Measurements from ENCODE around the gene TGFB1. TPM values are rescaled to one million over a fixed set of nuclear protein-coding genes. Genes with fewer than 3 reads are reported as not detected.
A peak's percentile ranks its signal among the peaks of the same experiment; 100 is the strongest.

Gene TGFB1
- total and polyA plus RNA-seq, 9 of the 15 experiments (the other 6 are each of a cell fraction or from before 2014, with no cell fraction given) = 0.24 to 159 (median 17.2) TPM

GRCh38 chr19:41351339-41352245 is 2.1 kb downstream of the TGFB1 start (continued):
- TF ChIP-seq, protein P1, sequence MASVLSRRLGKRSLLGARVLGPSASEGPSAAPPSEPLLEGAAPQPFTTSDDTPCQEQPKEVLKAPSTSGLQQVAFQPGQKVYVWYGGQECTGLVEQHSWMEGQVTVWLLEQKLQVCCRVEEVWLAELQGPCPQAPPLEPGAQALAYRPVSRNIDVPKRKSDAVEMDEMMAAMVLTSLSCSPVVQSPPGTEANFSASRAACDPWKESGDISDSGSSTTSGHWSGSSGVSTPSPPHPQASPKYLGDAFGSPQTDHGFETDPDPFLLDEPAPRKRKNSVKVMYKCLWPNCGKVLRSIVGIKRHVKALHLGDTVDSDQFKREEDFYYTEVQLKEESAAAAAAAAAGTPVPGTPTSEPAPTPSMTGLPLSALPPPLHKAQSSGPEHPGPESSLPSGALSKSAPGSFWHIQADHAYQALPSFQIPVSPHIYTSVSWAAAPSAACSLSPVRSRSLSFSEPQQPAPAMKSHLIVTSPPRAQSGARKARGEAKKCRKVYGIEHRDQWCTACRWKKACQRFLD (CRISPR knock-in tag; IDR thresholded peaks at IDR 0.05) = 0 out of 2 replicates have a peak, but pooled peaks have one; percentile 20
- TF ChIP-seq CBX5 (IDR thresholded peaks at IDR 0.05; ENCODE audit: borderline replicate concordance, low read depth) = no peak
- no peak for TF ChIP-seq ZNF695 (CRISPR knock-in tag; IDR thresholded peaks at IDR 0.05)
- TF ChIP-seq NR4A1 (CRISPR knock-in tag; IDR thresholded peaks at IDR 0.05) = no peak
- no peak for TF ChIP-seq NR4A1 (tag; IDR thresholded peaks at IDR 0.05)
- TF ChIP-seq MTA2 (IDR thresholded peaks at IDR 0.05; ENCODE audit: low read depth) = no peak
- TF ChIP-seq PTBP1 (IDR thresholded peaks at IDR 0.05; ENCODE audit: low read depth, low read length) = no peak
- no peak for TF ChIP-seq ZNF224 (CRISPR knock-in tag; IDR thresholded peaks at IDR 0.05)
- TF ChIP-seq E2F6 (IDR thresholded peaks at IDR 0.05; ENCODE audit: borderline replicate concordance in 1 of 2, extremely low read depth in 1 of 2, insufficient read depth in 1 of 2, insufficient read length in 1 of 2, low read depth in 1 of 2, low read length in 1 of 2, poor library complexity in 1 of 2, severe bottlenecking in 1 of 2) = peak; percentile 38 to 67
- TF ChIP-seq KAT2B (IDR thresholded peaks at IDR 0.05; ENCODE audit: low read depth, low read length) = no peak
- no peak for TF ChIP-seq THAP12 (CRISPR knock-in tag; IDR thresholded peaks at IDR 0.05)
- no peak for TF ChIP-seq POLR3G (IDR thresholded peaks at IDR 0.05; ENCODE audit: extremely low read depth, insufficient read length, insufficient replicate concordance)
- no peak for TF ChIP-seq ZNF766 (CRISPR knock-in tag; conservative IDR thresholded peaks at IDR 0.05)
- TF ChIP-seq MYC (IDR thresholded peaks at IDR 0.05; ENCODE audit: low read depth, low read length) = peak; percentile 9; the same call in 1 of the 2 replicates
- TF ChIP-seq MYC (CRISPR knock-in tag; IDR thresholded peaks at IDR 0.05; ENCODE audit: borderline replicate concordance, low read depth) = no peak
- TF ChIP-seq ZNF324 (CRISPR knock-in tag; IDR thresholded peaks at IDR 0.05) = no peak
- peak; percentile 29 for TF ChIP-seq CHD1 (IDR thresholded peaks at IDR 0.05; ENCODE audit: low read length)
- TF ChIP-seq, protein P2, sequence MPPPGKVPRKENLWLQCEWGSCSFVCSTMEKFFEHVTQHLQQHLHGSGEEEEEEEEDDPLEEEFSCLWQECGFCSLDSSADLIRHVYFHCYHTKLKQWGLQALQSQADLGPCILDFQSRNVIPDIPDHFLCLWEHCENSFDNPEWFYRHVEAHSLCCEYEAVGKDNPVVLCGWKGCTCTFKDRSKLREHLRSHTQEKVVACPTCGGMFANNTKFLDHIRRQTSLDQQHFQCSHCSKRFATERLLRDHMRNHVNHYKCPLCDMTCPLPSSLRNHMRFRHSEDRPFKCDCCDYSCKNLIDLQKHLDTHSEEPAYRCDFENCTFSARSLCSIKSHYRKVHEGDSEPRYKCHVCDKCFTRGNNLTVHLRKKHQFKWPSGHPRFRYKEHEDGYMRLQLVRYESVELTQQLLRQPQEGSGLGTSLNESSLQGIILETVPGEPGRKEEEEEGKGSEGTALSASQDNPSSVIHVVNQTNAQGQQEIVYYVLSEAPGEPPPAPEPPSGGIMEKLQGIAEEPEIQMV (tag; conservative IDR thresholded peaks at IDR 0.05; ENCODE audit: low read depth) = no peak
- TF ChIP-seq, protein P3, sequence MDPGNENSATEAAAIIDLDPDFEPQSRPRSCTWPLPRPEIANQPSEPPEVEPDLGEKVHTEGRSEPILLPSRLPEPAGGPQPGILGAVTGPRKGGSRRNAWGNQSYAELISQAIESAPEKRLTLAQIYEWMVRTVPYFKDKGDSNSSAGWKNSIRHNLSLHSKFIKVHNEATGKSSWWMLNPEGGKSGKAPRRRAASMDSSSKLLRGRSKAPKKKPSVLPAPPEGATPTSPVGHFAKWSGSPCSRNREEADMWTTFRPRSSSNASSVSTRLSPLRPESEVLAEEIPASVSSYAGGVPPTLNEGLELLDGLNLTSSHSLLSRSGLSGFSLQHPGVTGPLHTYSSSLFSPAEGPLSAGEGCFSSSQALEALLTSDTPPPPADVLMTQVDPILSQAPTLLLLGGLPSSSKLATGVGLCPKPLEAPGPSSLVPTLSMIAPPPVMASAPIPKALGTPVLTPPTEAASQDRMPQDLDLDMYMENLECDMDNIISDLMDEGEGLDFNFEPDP (CRISPR knock-in tag; IDR thresholded peaks at IDR 0.05) = no peak
